PC-9 (cell line): Measurements from ENCODE around the gene GPC5.

Experiments used
- EZH2 ChIP-seq: fragments of 200-600 bp; sonication (generic); IDR thresholded peaks from 2 replicates; pipeline ENCODE4 v1.8.0; 2017; ENCODE audit warnings: antibody characterized with exemption, low read depth
- TF ChIP-seq, protein P1 (sequence below): fragments of 200-600 bp; sonication (generic); conservative IDR thresholded peaks from 2 replicates; pipeline ENCODE4 v1.6.1; 2017; ENCODE audit warnings: mixed run types, antibody characterized with exemption, mild to moderate bottlenecking, moderate library complexity

DNA sequence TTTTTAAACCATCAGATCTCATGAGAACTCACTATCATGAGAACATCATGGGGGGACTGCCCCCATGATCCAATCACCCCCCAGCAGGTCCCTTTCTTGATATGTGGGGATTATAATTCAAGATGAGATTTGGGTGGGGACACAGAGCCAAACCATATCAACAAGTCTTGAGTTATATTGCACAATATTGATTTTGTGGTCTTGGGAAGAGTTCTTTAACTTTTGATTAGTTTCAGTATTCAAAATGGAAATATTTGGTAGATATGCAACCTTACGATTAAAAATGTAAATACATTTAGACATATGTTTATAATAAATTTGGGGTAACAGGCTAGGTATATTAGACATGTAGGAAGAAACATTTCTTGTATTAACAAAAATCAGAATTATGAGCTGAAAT, 188.2 kb downstream of the GPC5 start:
- no peak for TF ChIP-seq EZH2
- TF ChIP-seq, protein P1, sequence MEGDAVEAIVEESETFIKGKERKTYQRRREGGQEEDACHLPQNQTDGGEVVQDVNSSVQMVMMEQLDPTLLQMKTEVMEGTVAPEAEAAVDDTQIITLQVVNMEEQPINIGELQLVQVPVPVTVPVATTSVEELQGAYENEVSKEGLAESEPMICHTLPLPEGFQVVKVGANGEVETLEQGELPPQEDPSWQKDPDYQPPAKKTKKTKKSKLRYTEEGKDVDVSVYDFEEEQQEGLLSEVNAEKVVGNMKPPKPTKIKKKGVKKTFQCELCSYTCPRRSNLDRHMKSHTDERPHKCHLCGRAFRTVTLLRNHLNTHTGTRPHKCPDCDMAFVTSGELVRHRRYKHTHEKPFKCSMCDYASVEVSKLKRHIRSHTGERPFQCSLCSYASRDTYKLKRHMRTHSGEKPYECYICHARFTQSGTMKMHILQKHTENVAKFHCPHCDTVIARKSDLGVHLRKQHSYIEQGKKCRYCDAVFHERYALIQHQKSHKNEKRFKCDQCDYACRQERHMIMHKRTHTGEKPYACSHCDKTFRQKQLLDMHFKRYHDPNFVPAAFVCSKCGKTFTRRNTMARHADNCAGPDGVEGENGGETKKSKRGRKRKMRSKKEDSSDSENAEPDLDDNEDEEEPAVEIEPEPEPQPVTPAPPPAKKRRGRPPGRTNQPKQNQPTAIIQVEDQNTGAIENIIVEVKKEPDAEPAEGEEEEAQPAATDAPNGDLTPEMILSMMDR, result no peak
